ENCODE data around the gene TADA2A.

DNA sequence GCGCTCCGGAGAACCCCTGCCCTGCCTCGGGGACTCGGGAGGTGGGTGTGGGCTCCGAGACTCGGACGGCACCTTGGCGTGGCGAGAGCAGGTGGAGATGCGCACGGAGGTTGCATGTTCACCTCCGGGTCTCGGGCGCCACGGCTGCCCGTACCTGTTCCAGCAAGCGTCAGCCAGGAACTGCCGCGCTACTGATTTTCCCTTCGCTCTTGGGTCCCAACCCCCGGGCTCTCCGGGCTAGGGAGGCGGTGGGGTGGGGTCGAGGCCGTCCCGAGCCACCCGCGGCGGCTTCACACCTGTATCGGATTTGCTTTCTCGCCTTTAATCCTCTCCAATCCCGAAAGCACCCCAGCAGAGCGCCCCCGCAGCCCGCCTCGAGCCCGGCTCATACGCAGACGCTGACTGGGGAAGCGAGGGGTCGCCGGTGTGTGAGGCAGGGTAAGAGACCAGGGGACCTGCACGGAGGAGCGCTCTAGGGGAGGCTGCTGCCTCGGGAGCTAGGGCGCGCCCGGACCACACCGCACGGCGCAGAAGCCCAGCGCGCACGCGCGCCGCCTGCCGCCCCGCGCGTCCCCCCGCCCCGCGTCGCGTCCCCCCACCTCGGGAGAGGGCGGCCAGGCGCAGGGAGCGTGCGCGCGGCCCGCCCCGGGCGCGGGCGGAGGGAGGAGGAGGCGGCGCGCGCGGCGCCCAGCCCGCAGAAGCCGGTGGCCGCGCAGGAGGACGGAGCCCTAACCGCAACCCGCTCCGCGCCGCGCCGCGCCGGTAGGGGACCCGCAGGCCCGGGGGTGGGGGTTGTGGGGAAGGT, 82.7 kb downstream of the TADA2A start, which contains the start of gene DUSP14:
- TF ChIP-seq, protein P1, sequence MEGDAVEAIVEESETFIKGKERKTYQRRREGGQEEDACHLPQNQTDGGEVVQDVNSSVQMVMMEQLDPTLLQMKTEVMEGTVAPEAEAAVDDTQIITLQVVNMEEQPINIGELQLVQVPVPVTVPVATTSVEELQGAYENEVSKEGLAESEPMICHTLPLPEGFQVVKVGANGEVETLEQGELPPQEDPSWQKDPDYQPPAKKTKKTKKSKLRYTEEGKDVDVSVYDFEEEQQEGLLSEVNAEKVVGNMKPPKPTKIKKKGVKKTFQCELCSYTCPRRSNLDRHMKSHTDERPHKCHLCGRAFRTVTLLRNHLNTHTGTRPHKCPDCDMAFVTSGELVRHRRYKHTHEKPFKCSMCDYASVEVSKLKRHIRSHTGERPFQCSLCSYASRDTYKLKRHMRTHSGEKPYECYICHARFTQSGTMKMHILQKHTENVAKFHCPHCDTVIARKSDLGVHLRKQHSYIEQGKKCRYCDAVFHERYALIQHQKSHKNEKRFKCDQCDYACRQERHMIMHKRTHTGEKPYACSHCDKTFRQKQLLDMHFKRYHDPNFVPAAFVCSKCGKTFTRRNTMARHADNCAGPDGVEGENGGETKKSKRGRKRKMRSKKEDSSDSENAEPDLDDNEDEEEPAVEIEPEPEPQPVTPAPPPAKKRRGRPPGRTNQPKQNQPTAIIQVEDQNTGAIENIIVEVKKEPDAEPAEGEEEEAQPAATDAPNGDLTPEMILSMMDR (IDR thresholded peaks at IDR 0.05; ENCODE audit: poor library complexity), result peak; percentile 10
- no peak for TF ChIP-seq EZH2 (IDR thresholded peaks at IDR 0.05; ENCODE audit: borderline replicate concordance)
